WTC11 (cell line): Measurements from ENCODE around the gene IL17RA. TPM values are rescaled to one million over a fixed set of nuclear protein-coding genes. Genes with fewer than 3 reads are reported as not detected.

ENCODE experiments used
- ATAC-seq: fragments of 200-7000 bp; cut with Tn5 transposase; 2 replicates; pipeline ENCODE4 v1.10.0; 2021; ENCODE audit warnings: mild to moderate bottlenecking, moderate library complexity
- CTCF ChIA-PET: fragments of 300-600 bp; sonication (Branson Sonifier 250); formaldehyde crosslinking; loops from one replicate; lab custom pipeline; 2021; ENCODE audit warnings: antibody characterized with exemption; lab: Charles Lee
- POLR2A ChIA-PET: fragments of 350-600 bp; sonication (Branson Sonifier 250); formaldehyde crosslinking; loops from one replicate; lab custom pipeline; 2021; ENCODE audit warnings: antibody characterized with exemption; lab: Charles Lee
- DNase-seq: peaks from one replicate; pipeline ENCODE4 v3.0.0; 2021; ENCODE audit warnings: low spot score
- H3K27ac Mint-ChIP-seq: 2 replicates; pipeline ENCODE4 v1.8.0; 2021; ENCODE audit warnings: mixed read lengths
- H3K27me3 Mint-ChIP-seq: 2 replicates; pipeline ENCODE4 v1.8.0; 2021; ENCODE audit warnings: low read depth, mild to moderate bottlenecking, moderate library complexity, mixed read lengths
- H3K36me3 Mint-ChIP-seq: 2 replicates; pipeline ENCODE4 v1.8.0; 2021; ENCODE audit warnings: mixed read lengths
- H3K4me1 Mint-ChIP-seq: 2 replicates; pipeline ENCODE4 v1.8.0; 2022; ENCODE audit warnings: mixed read lengths
- H3K4me3 Mint-ChIP-seq: 2 replicates; pipeline ENCODE4 v1.8.0; 2021; ENCODE audit warnings: mild to moderate bottlenecking, moderate library complexity, mixed read lengths
- H3K9me3 Mint-ChIP-seq: 2 replicates; pipeline ENCODE4 v1.8.0; 2021; ENCODE audit warnings: mixed read lengths
- ATF1 ChIP-seq: sonication (generic); formaldehyde crosslinking; IDR thresholded peaks from 2 replicates; pipeline ENCODE4 v1.8.1; 2023; ENCODE audit warnings: mild to moderate bottlenecking, moderate library complexity, missing genetic modification reagents
- CBFB ChIP-seq: sonication (generic); formaldehyde crosslinking; IDR thresholded peaks from 2 replicates; pipeline ENCODE4 v1.8.1; 2022; ENCODE audit warnings: mild to moderate bottlenecking, low read depth, missing genetic modification reagents
- CREM ChIP-seq: sonication (generic); formaldehyde crosslinking; IDR thresholded peaks from 2 replicates; pipeline ENCODE4 v1.8.1; 2022; ENCODE audit warnings: mild to moderate bottlenecking, missing genetic modification reagents, moderate library complexity
- ESRRA ChIP-seq: sonication (generic); formaldehyde crosslinking; IDR thresholded peaks from 2 replicates; pipeline ENCODE4 v1.8.1; 2022; ENCODE audit warnings: mild to moderate bottlenecking, missing genetic modification reagents, borderline replicate concordance
- GTF2I ChIP-seq: fragments of 250-450 bp; sonication (Bioruptor Pico); conservative IDR thresholded peaks from 2 replicates; pipeline ENCODE4 v1.4.0; 2021; ENCODE audit warnings: mild to moderate bottlenecking
- HMGXB4 ChIP-seq: sonication (generic); formaldehyde crosslinking; IDR thresholded peaks from 2 replicates; pipeline ENCODE4 v1.8.1; 2023; ENCODE audit warnings: mild to moderate bottlenecking, moderate library complexity, missing genetic modification reagents
- IRF2 ChIP-seq: sonication (generic); formaldehyde crosslinking; IDR thresholded peaks from 2 replicates; pipeline ENCODE4 v1.8.0; 2022; ENCODE audit warnings: low read depth, missing genetic modification reagents, borderline replicate concordance
- MYBL2 ChIP-seq: sonication (generic); formaldehyde crosslinking; IDR thresholded peaks from 2 replicates; pipeline ENCODE4 v1.8.1; 2023; ENCODE audit warnings: mild to moderate bottlenecking, moderate library complexity, missing genetic modification reagents
- PREB ChIP-seq: sonication (generic); formaldehyde crosslinking; IDR thresholded peaks from 2 replicates; pipeline ENCODE4 v1.8.1; 2022; ENCODE audit warnings: mild to moderate bottlenecking, missing genetic modification reagents, moderate library complexity, borderline replicate concordance
- TCF7 ChIP-seq: sonication (generic); formaldehyde crosslinking; IDR thresholded peaks from 2 replicates; pipeline ENCODE4 v1.8.0; 2022; ENCODE audit warnings: mild to moderate bottlenecking, low read depth, missing genetic modification reagents, moderate library complexity
- ZNF219 ChIP-seq: sonication (generic); formaldehyde crosslinking; IDR thresholded peaks from 2 replicates; pipeline ENCODE4 v1.8.0; 2023; ENCODE audit warnings: missing genetic modification reagents, mild to moderate bottlenecking, borderline replicate concordance
- ZNF396 ChIP-seq: fragments of 250-450 bp; sonication (Bioruptor Pico); IDR thresholded peaks from 2 replicates; pipeline ENCODE4 v1.8.0; 2021; ENCODE audit warnings: mild to moderate bottlenecking, moderate library complexity, borderline replicate concordance
- ZNF416 ChIP-seq: fragments of 250-450 bp; sonication (Bioruptor Pico); IDR thresholded peaks from 2 replicates; pipeline ENCODE4 v1.9.0; 2021; ENCODE audit warnings: mild to moderate bottlenecking, inconsistent platforms
- total RNA-seq: library from RNA; stranded (reverse); gene quantifications from 3 replicates; pipeline ENCODE4 v1.2.3, GENCODE V29; 2021
- TF ChIP-seq, protein P1 (sequence below): fragments of 200-600 bp; IDR thresholded peaks from 2 replicates; pipeline ENCODE4 v1.8.0; 2022; ENCODE audit warnings: antibody characterized with exemption
- TF ChIP-seq, protein P2 (sequence below): sonication (generic); formaldehyde crosslinking; IDR thresholded peaks from 2 replicates; pipeline ENCODE4 v1.8.1; 2022; ENCODE audit warnings: low read depth, missing genetic modification reagents, borderline replicate concordance
- TF ChIP-seq, protein P3 (sequence below): sonication (generic); formaldehyde crosslinking; IDR thresholded peaks from 2 replicates; pipeline ENCODE4 v1.8.1; 2023; ENCODE audit warnings: mild to moderate bottlenecking, missing genetic modification reagents, moderate library complexity
- TF ChIP-seq, protein P4 (sequence below): sonication (generic); formaldehyde crosslinking; conservative IDR thresholded peaks from 2 replicates; pipeline ENCODE4 v1.8.1; 2022; ENCODE audit warnings: mild to moderate bottlenecking, missing genetic modification reagents

The IL17RA gene
- total RNA-seq, 1 experiment from 2014 or later = 7.9 TPM

DNA sequence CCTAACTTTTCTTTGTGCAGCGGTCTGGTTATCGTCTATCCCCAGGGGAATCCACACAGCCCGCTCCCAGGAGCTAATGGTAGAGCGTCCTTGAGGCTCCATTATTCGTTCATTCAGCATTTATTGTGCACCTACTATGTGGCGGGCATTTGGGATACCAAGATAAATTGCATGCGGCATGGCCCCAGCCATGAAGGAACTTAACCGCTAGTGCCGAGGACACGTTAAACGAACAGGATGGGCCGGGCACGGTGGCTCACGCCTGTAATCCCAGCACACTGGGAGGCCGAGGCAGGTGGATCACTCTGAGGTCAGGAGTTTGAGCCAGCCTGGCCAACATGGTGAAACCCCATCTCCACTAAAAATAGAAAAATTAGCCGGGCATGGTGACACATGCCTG, 25.2 kb downstream of the IL17RA start:
- no peaks in the 10 kb centered on the region for H3K27me3 Mint-ChIP-seq
- POLR2A ChIA-PET = no interaction called here
- H3K27ac Mint-ChIP-seq = no peak overlapping the region
- TF ChIP-seq PREB (CRISPR knock-in tag) (no peak), ESRRA (no peak)
- TF ChIP-seq, protein P1, sequence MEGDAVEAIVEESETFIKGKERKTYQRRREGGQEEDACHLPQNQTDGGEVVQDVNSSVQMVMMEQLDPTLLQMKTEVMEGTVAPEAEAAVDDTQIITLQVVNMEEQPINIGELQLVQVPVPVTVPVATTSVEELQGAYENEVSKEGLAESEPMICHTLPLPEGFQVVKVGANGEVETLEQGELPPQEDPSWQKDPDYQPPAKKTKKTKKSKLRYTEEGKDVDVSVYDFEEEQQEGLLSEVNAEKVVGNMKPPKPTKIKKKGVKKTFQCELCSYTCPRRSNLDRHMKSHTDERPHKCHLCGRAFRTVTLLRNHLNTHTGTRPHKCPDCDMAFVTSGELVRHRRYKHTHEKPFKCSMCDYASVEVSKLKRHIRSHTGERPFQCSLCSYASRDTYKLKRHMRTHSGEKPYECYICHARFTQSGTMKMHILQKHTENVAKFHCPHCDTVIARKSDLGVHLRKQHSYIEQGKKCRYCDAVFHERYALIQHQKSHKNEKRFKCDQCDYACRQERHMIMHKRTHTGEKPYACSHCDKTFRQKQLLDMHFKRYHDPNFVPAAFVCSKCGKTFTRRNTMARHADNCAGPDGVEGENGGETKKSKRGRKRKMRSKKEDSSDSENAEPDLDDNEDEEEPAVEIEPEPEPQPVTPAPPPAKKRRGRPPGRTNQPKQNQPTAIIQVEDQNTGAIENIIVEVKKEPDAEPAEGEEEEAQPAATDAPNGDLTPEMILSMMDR = no peak
- TF ChIP-seq, protein P2, sequence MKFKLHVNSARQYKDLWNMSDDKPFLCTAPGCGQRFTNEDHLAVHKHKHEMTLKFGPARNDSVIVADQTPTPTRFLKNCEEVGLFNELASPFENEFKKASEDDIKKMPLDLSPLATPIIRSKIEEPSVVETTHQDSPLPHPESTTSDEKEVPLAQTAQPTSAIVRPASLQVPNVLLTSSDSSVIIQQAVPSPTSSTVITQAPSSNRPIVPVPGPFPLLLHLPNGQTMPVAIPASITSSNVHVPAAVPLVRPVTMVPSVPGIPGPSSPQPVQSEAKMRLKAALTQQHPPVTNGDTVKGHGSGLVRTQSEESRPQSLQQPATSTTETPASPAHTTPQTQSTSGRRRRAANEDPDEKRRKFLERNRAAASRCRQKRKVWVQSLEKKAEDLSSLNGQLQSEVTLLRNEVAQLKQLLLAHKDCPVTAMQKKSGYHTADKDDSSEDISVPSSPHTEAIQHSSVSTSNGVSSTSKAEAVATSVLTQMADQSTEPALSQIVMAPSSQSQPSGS = no peak
- ATAC-seq = no peak
- H3K4me1 Mint-ChIP-seq = peaks cover 4% of the 10 kb centered on the region; the same call in 1 of the 2 replicates
- no peak overlapping the region for H3K4me3 Mint-ChIP-seq
- no peak for DNase-seq
- no peaks in the 10 kb centered on the region; the same call in 1 of the 2 replicates for H3K36me3 Mint-ChIP-seq
- CTCF ChIA-PET = interaction anchor here (1.7 to 3.9 kb wide), 4 partner anchors 10 to 62 kb away, joined by 5 to 19 read pairs (median 11); no protein-coding TSS in a partner anchor
- H3K9me3 Mint-ChIP-seq = no peaks in the 10 kb centered on the region

- TF ChIP-seq ATF1 (CRISPR knock-in tag) (no peak), CBFB (CRISPR knock-in tag) (no peak), ZNF219 (no peak), ZNF416 (CRISPR knock-in tag) (no peak), CREM (CRISPR knock-in tag) (no peak), GTF2I (CRISPR knock-in tag) (no peak), ZNF396 (CRISPR knock-in tag) (no peak), TCF7 (no peak), MYBL2 (CRISPR knock-in tag) (no peak)
- TF ChIP-seq, protein P3, sequence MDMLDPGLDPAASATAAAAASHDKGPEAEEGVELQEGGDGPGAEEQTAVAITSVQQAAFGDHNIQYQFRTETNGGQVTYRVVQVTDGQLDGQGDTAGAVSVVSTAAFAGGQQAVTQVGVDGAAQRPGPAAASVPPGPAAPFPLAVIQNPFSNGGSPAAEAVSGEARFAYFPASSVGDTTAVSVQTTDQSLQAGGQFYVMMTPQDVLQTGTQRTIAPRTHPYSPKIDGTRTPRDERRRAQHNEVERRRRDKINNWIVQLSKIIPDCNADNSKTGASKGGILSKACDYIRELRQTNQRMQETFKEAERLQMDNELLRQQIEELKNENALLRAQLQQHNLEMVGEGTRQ (CRISPR knock-in tag) = no peak
- TF ChIP-seq, protein P4, sequence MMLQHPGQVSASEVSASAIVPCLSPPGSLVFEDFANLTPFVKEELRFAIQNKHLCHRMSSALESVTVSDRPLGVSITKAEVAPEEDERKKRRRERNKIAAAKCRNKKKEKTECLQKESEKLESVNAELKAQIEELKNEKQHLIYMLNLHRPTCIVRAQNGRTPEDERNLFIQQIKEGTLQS = no peak
- H3K9me3 Mint-ChIP-seq = no peaks in the 10 kb centered on the region
- peaks cover 4% of the 10 kb centered on the region; the same call in 1 of the 2 replicates for H3K4me1 Mint-ChIP-seq
- no peak for ATAC-seq
- CTCF ChIA-PET = interaction anchor here (0.7 to 3.9 kb wide), 6 partner anchors 9 to 61 kb away, joined by 4 to 19 read pairs (median 8); no protein-coding TSS in a partner anchor
- no peaks in the 10 kb centered on the region for H3K27me3 Mint-ChIP-seq
- no peak for DNase-seq
- no peaks in the 10 kb centered on the region; the same call in 1 of the 2 replicates for H3K36me3 Mint-ChIP-seq
- H3K4me3 Mint-ChIP-seq = no peak overlapping the region
- POLR2A ChIA-PET = no interaction called here
- peak overlapping the region; percentile 69 for H3K27ac Mint-ChIP-seq
Observed at GRCh38 chr22:17110791-17111550, 26.2 kb downstream of the IL17RA start.

- H3K4me3 Mint-ChIP-seq = no peak overlapping the region
- no peak overlapping the region; the same call in 1 of the 2 replicates for H3K27ac Mint-ChIP-seq
- TF ChIP-seq ZNF396 (CRISPR knock-in tag) = no peak
- TF ChIP-seq HMGXB4 (CRISPR knock-in tag) = no peak
- no peak for TF ChIP-seq IRF2 (CRISPR knock-in tag)
- TF ChIP-seq, all 79 proteins: peak for 0
- no peaks in the 10 kb centered on the region for H3K27me3 Mint-ChIP-seq
- POLR2A ChIA-PET = no interaction called here
- no peak for ATAC-seq
- H3K4me1 Mint-ChIP-seq = peaks cover 14% of the 10 kb centered on the region
- no peak for DNase-seq
- H3K9me3 Mint-ChIP-seq = no peaks in the 10 kb centered on the region
- H3K36me3 Mint-ChIP-seq = no peaks in the 10 kb centered on the region; the same call in 1 of the 2 replicates
- CTCF ChIA-PET = interaction anchor here (0.7 to 3.9 kb wide), 3 partner anchors 16 to 290 kb away, joined by 3 to 19 read pairs (median 4); no protein-coding TSS in a partner anchor
Observed at GRCh38 chr22:17112491-17113042, 27.8 kb downstream of the IL17RA start.
